Measurements from ENCODE around the gene WDR54.
A peak's percentile ranks its signal among the peaks of the same experiment; 100 is the strongest.
"Not testable (repeated sequence)": the region's sequence is repeated elsewhere in the genome, so short reads cannot be mapped to it uniquely, and the experiment has no call there.

WDR54 gene

DNA sequence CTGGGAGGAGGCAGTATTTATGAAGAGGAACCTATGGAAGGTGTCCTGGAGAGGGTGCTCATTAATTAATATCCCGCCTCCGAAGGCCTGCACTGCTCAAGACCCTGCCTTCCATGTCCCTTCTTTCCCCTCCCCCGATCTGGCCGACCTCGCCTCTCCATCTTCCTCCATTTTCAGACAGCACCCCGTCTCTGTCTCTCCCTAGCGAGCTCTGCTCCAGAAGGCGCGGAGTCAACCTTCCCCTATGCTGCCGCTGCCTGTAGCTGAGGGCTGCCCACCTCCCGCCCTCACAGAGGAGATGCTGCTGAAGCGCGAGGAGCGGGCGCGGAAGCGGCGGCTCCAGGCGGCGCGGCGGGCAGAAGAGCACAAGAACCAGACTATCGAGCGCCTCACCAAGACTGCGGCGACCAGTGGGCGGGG, 35.6 kb downstream of the WDR54 start:
- DNase-seq (ENCODE audit: low spot score), result no peak

DNA sequence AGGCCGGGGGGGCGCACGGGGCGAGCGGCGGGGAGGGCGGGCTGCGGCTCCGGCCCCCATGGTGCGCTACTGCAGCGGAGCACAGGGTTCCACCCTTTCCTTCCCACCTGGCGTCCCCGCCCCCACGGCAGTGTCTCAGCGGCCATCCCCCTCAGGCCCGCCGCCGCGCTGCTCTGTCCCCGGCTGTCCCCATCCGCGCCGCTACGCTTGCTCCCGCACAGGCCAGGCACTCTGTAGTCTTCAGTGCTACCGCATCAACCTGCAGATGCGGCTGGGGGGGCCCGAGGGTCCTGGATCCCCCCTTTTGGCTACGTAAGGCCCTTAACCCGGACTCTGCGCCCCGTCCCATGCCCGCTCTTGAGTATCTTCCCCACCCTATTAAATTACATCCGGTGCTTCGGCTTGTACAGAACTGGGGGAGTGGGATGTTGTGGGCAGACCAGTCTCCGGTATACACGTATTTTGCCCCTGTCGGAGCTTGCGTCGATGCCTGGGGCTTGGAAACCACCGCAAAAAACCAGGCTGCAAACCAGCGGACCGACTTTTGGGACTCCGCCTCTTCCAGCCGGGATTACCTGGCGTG, 36.1 kb downstream of the WDR54 start:
- no peak for DNase-seq (ENCODE audit: low spot score)

DNA sequence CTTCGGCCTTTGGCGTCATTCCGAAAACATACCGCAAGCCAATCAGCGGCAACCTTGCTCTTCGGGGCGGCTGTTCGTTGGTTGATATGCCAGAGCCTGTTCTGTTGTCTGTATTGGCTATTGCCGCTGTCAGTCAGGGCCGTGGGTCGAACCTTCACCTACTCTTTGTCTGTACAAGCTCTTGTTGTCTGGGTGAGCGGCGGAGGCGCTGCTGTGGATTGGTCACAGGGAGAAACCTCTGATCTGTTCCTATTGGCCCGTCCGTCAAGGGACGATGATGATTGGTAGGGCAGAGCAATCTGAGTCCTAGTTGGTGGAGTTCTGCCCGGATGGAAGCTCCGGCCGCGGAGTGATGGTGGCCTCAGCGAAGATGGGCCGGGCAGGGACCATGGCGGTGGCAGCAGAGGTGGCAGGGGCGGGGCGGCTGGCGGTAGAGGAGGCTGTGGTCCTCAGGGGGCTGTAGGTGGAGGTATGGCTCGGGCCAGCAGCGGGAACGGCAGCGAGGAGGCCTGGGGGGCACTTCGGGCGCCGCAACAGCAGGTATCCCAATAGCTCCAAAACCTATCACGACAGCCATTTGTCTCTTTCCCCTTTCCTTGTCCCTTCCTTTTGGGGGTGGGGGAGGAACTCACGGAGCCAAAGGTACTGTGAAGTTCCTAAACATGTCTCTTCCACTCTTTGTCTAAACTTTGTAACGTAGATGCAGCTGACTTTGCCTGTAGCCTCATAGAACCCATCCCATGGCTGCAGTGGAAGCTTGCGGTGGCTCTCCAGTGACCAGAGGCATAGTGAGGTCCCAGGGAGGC, 36.8 kb downstream of the WDR54 start, which contains the start of gene WBP1:
Gene WBP1, plus strand, starts transcription at position 307 of the 806 bp plus-strand sequence. Its CDS starts 165 bp downstream, at position 472.
- peak; percentile 99 for DNase-seq (ENCODE audit: low spot score)

DNA sequence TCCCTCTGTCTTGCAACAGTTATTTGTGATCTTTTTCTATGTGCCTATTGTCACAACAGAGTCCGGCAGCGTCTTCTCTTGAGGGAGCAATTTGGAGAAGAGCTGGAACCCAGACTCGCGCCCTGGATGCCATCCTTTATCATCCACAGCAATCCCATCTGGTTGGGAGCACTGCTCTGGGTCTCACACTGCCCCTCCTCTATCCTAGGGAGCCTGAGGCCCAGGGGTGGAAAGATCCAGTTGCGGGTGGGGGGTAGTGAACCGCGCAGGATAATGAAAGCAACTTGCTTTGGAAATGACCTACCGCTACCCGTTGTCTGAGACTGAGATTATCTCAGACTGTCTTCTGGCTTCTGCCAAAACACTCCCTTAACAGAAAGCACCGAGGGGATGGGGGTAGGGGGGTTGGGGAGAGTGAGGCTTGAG, 37.4 kb downstream of the WDR54 start:
- DNase-seq (ENCODE audit: low spot score), result no peak

DNA sequence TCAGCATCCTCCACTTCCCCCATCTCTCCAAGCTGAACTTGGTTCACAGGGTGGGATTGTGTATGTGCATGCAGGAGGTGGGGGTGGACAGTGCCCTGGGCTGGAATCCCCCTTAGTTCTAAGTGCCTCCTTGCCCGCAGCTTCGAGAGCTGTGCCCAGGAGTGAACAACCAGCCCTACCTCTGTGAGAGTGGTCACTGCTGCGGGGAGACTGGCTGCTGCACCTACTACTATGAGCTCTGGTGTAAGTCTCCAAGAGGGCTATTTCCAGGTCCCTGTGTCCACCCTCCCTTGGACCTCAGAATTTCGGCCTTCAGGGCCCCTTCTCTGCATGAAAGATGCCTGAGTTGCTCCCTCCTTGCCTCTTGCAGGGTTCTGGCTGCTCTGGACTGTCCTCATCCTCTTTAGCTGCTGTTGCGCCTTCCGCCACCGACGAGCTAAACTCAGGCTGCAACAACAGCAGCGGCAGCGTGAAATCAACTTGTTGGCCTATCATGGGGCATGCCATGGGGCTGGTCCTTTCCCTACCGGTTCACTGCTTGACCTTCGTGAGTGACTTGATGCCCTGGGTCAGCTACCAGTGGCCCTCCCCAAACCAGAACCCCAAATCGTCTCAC, 38.1 kb downstream of the WDR54 start:
- not testable (repeated sequence) for DNase-seq (ENCODE audit: low spot score)

DNA sequence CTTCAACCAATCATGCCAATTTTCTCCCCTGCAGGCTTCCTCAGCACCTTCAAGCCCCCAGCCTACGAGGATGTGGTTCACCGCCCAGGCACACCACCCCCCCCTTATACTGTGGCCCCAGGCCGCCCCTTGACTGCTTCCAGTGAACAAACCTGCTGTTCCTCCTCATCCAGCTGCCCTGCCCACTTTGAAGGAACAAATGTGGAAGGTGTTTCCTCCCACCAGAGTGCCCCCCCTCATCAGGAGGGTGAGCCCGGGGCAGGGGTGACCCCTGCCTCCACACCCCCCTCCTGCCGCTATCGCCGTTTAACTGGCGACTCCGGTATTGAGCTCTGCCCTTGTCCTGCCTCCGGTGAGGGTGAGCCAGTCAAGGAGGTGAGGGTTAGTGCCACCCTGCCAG, 38.7 kb downstream of the WDR54 start:
- not testable (repeated sequence) for DNase-seq (ENCODE audit: low spot score)

DNA sequence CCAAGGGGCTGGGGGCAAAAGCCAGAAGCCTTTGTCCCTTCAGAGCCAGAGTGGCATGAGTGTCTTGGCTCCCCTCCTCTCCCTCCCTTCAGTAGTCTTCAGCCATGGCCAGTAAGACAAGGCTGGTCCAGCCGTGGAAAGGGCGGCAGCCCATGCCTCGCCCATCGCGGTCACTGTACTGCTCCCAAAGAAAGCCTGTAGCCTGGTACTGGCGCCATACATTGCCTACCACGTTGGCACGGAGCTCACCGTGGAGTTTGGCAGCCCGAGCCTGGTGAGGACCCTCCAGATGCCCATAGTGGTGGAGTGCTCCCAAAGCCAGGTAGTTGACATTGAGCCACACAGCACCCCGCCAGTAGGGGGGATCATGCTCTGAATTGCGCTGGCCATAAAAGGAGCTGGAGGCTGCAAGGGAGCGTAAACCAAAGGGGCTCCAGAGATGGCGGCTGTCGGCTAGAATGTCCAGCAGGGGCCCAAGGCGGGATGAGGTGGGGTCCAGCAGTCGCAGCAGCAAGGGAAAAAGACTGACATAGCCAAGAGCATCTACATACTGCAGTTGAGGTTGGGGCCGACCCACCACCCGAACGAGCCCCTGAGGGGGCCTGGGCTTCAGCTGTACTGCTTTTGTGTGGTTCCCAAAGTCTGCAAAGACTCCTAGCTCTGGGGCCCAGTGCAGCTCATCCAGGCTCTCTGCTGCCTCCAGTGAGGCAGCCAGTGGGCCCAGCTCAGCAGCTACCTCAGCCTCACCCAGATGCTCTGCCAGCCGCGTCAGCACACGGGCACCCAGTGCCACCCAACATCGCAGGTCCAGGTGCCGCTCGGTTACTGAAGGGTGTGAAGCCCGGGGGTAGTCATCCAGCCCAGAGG, 39.9 kb downstream of the WDR54 start:
- no peak for DNase-seq (ENCODE audit: low spot score)

DNA sequence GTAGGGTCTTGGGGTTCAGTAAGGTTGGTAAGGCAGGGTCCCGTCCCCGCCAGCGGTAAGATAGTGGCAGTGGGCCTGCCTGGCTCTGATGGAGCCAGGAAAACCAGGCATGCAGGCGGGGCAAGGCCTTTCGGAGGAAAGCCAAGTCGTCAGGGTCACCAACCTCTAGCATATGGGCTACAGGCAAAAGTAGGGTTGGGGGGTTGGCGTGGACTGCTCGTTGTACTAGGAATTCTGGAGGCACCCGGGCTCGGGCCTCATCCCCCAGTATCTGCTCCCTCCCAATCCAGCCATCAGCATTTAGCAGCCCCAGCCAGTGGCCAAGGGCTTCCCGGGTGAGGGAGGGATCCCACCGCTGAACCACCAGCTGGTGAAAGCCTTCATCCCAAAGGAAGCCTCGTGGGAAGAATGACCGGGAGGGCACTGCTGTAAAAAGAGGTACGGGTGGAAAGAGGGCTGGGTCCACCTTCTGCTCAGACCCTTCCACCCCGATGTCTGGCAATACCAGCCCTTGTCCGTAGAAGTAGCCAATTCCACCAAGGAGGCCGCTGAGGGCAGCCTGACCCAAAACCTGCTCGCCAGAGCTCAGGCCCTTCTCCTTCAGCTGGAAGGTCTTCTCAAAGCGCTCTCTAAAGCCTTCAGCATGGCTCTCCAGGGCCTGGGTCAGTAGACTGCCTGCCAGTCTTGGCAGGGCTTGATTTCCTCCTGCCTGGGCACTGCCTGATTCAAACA, 40.7 kb downstream of the WDR54 start:
- no peak for DNase-seq (ENCODE audit: low spot score)

DNA sequence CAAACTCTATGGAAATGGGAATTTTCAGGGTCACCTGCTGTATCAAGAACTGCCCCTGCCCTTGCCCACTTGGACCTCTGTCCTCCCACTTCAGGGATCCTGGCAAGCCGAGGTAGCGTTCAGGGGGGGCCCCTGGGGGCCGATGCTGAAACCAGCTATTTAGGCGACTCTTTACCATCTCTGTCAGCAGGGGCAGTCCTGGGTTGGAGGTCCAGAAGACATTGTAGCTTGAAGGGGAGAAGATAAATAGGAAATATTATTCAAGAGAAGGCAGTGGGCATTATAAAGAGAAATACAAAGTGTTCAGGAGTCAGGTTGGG, 41.2 kb downstream of the WDR54 start:
- DNase-seq (ENCODE audit: low spot score), result no peak

DNA sequence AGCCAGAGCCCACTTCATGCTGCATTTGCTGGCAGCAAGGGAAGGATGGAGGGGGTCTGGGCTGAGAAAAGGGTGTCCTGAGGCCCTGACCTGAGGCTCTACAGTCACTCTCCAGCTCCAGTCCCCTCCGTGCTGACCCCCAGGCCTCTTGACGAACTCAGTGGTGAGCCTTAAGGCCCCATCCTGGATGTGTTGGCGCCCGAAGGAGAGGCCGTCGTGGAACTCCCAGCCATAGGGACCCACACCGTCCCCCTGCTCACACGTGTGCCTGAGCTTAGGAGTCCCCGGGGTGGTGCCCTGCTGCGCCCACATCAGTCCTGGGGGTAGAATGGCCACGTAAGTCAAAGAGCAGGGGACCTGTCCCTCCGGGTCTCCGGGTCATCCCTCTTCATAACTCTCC, 42.9 kb downstream of the WDR54 start:
- DNase-seq (ENCODE audit: low spot score), result no peak

DNA sequence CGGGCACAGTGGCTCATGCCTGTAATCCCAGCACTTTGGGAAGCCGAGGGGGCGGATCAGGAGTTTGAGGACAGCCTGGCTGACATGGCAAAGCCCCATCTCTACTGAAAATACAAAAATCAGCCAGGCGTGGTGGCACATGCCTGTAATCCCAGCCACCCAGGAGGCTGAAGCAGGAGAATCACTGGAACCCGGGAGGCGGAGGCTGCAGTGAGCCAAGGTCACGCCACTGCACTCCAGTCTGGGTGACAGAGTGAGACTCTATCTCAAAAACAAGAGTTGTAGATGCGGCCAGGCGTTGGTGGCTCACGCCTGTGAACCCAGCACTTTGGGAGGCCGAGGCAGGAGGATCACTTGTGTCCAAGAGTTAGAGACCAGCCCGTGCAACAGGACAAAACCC, 49.2 kb downstream of the WDR54 start:
- not testable (repeated sequence) for DNase-seq (ENCODE audit: low spot score)

DNA sequence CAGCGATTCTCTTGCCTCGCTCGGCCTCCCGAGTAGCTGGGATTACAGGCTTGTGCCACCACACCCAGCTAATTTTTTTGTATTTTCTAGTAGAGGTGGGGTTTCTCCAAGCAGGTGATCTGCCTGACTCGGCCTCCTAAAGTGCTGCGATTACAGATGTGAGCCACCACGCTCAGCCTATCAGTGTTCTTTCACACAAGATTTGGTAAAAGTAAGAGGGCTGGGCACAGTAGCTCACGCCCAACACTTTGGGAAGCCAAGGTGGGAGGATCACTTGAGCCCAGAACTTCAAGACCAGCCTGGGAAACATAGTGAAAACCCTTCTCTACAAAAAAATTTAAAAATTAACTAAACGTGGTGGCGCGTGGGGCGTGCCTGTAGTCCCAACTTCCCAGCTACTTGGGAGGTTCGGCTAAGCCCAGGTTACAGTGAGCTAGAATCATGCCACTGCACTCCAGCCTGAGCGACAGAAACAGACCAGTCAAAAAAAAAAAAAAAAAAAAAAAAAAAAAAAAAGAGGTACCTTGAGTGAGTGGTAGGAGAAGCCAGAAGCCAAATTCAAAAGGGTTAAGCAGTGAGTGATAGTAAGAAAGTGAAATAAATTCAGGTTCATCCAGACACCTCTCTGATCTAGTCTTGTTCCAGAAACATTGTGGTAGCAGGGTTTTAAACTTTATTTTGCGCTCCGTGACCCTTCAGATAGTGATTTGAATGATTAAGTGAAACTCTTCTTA, 50.0 kb downstream of the WDR54 start:
- no peak for DNase-seq (ENCODE audit: low spot score)

DNA sequence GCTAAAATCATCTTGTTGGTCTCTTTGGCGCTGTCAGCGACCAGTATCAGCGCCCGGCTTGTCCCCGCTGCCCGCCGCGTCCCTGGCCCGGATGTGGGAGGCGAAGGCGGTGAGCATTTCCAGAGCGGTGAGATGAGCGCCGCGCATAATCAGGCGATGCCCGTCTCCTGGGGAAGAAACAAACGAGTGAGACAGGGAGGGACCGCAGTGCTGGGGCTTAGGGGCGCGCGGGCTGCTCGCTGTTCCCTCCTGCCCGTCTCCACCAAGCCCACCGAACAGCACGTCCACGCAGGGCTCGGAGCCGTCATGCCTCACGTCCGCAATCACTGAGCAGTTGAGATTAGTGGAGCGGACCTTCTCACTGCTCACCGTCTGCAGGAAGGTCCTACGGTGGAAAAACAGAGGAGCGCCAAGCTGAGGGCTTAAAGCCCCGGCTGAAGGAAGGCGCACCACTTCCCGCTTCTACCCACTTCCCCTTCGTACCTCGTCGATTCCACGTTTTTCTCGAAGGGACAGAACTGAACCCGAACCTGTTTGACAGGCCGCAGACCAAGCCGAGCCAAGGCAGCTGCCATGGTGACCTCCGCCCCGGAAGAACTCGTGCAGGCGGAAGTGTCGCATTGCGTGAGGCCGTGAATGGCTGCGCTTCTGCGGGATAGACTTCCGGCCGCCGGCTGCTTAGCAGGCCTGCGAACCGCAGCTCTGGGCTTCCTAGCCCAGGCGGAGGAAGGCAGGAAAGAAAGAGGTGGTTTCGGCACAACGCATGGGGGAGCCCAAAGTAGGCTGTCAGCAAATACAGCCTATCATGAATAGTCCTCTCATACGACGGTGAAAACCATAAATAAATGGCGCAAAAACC, 50.8 kb downstream of the WDR54 start, which contains the start of gene MRPL53:
Gene MRPL53, minus strand, starts transcription at position 595 of the 859 bp plus-strand sequence. Its CDS starts 20 bp downstream, at position 575.
- DNase-seq (ENCODE audit: low spot score), result peak; percentile 83

DNA sequence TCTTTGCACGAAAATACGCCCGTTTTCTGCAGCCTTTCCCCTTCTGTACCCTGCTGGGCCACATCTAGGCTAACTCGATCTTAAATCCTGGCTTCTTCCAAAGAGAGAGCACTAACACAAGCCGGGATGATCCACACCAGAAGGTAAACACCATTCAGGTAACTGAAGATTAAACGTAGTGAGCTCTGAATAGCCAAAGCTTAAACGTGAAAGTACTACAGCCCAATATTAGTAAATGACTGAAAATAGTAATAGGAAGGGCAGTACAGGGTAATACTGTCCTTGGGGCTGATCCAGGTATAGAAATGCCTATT, 51.4 kb downstream of the WDR54 start:
- no peak for DNase-seq (ENCODE audit: low spot score)

DNA sequence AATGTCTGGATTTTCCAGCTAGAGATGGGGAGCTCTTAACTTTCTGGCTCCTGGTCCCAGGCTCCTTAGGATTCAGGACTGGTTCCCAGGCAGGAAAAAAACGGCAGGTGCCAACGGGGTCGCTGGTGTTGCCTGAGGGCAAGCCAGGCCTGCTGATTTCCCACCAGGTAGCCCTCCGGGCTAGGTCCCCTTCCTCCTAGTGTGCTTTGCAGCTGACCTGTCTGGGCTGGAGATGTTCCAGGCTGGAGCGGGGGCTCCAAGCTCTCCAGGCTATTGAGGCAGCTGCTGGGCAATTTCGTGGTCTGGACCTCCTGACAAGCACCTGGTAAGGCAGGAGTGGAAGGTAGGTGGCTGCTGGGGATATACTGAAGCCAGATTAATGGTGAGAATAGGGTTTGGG, 53.0 kb downstream of the WDR54 start:
- DNase-seq (ENCODE audit: low spot score), result no peak

DNA sequence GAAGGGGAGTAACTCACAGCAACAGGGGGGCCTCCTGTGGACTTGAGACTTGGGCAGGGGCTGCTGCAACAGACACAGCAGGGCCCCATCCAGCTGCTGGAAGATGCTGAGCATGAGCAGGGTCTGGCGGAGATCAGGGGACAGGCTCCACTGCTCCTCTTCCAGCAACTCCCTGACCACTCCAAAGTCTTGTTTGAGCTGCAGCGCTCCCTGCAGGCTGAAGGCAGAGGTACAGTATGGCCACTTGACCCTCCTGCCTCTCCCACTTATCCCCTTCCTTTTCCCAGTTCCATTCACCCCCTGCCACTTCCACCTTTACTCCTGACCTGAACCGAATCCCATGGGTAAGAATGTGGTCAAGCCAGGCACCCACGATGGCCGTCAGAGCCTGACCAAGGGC, 53.4 kb downstream of the WDR54 start:
- no peak for DNase-seq (ENCODE audit: low spot score)

All from AG08395 (cell line).